HepG2 (cell line): Measurements from ENCODE around the gene CCT7. TPM values are rescaled to one million over a fixed set of nuclear protein-coding genes. Genes with fewer than 3 reads are reported as not detected.

Experiments
- CBFB ChIP-seq: sonication (generic); formaldehyde crosslinking; IDR thresholded peaks from 2 replicates; pipeline ENCODE4 v1.4.0; 2020; ENCODE audit warnings: missing genetic modification reagents
- JDP2 ChIP-seq: sonication (generic); formaldehyde crosslinking; IDR thresholded peaks from 2 replicates; pipeline ENCODE4 v1.8.1; 2022; ENCODE audit warnings: missing genetic modification reagents, borderline replicate concordance
- LRRFIP1 ChIP-seq: sonication (generic); formaldehyde crosslinking; conservative IDR thresholded peaks from 2 replicates; pipeline ENCODE4 v1.4.0; 2020; ENCODE audit warnings: missing genetic modification reagents
- MIER2 ChIP-seq: IDR thresholded peaks from 2 replicates; pipeline ENCODE4 v1.6.1; 2016; ENCODE audit warnings: missing biosample characterization, missing genetic modification reagents
- MZF1 ChIP-seq: sonication (generic); formaldehyde crosslinking; IDR thresholded peaks from 2 replicates; pipeline ENCODE4 v1.8.1; 2023; ENCODE audit warnings: mild to moderate bottlenecking, missing genetic modification reagents, borderline replicate concordance
- NFE2 ChIP-seq: sonication (generic); formaldehyde crosslinking; IDR thresholded peaks from 2 replicates; pipeline ENCODE4 v1.4.0; 2020; ENCODE audit warnings: missing genetic modification reagents
- PHF8 ChIP-seq: sonication (generic); formaldehyde crosslinking; IDR thresholded peaks from 2 replicates; pipeline ENCODE4 v1.5.0; 2020; ENCODE audit warnings: missing genetic modification reagents
- SMARCC2 ChIP-seq: fragments of 450-650 bp; IDR thresholded peaks from 2 replicates; pipeline ENCODE4 v1.6.1; 2017; ENCODE audit warnings: antibody characterized with exemption, mild to moderate bottlenecking
- SMYD3 ChIP-seq: sonication (generic); formaldehyde crosslinking; IDR thresholded peaks from 2 replicates; pipeline ENCODE4 v1.8.1; 2023; ENCODE audit warnings: mild to moderate bottlenecking, missing genetic modification reagents
- SNAI1 ChIP-seq: sonication (generic); formaldehyde crosslinking; IDR thresholded peaks from 2 replicates; pipeline ENCODE4 v1.5.0; 2020; ENCODE audit warnings: mild to moderate bottlenecking, missing genetic modification reagents, borderline replicate concordance
- ZFP1 ChIP-seq: IDR thresholded peaks from 2 replicates; pipeline ENCODE4 v1.6.1; 2016
- ZFYVE20 ChIP-seq: sonication (generic); formaldehyde crosslinking; IDR thresholded peaks from 2 replicates; pipeline ENCODE4 v1.8.0; 2023; ENCODE audit warnings: low read depth, mild to moderate bottlenecking, moderate library complexity, missing genetic modification reagents, borderline replicate concordance
- ZNF329 ChIP-seq: sonication (generic); formaldehyde crosslinking; IDR thresholded peaks from 2 replicates; pipeline ENCODE4 v1.9.0; 2021; ENCODE audit warnings: low read depth, mild to moderate bottlenecking, missing genetic modification reagents
- ZNF547 ChIP-seq: sonication (generic); formaldehyde crosslinking; IDR thresholded peaks from 2 replicates; pipeline ENCODE4 v1.5.1; 2020; ENCODE audit warnings: mild to moderate bottlenecking, missing genetic modification reagents
- ZNF589 ChIP-seq: sonication (generic); formaldehyde crosslinking; conservative IDR thresholded peaks from 2 replicates; pipeline ENCODE4 v1.8.0; 2022; ENCODE audit warnings: mild to moderate bottlenecking, moderate library complexity, missing genetic modification reagents
- ZNF777 ChIP-seq: sonication (generic); formaldehyde crosslinking; IDR thresholded peaks from 2 replicates; pipeline ENCODE4 v1.4.0; 2020; ENCODE audit warnings: missing genetic modification reagents
- polyA plus RNA-seq, 8 experiments: library from polyadenylated mRNA; depleted of rRNA in 3 of 8; stranded (reverse) in 7 of 8; unstranded in 1 of 8; fragments of >200 nt; fragmentation: Illumina TruSeq in 4 of 8; extraction: Trizol in 4 of 8; gene quantifications; 2 replicates each; pipeline versions ENCODE4 v1.2.1 to v1.2.3, GENCODE V29; 2011 to 2016; ENCODE audit warnings: low read depth in 4 of 8, missing spikeins in 1 of 8, mixed read lengths in 1 of 8; ENCODE audit not compliant: insufficient read depth in 1 of 8
- total RNA-seq, 5 experiments: library from RNA; depleted of rRNA; stranded (reverse); fragments of >200 nt; fragmentation: Illumina TruSeq; extraction: Trizol; gene quantifications; 2 replicates each; pipeline ENCODE4 v1.2.3, GENCODE V29; 2016; ENCODE audit warnings: low read depth in 1 of 5
- TF ChIP-seq, protein P1 (sequence below): sonication (generic); formaldehyde crosslinking; IDR thresholded peaks from 2 replicates; pipeline ENCODE4 v1.8.0; 2022; ENCODE audit warnings: missing genetic modification reagents, mild to moderate bottlenecking, borderline replicate concordance
- TF ChIP-seq, protein P2 (sequence below): sonication (generic); formaldehyde crosslinking; IDR thresholded peaks from 2 replicates; pipeline ENCODE4 v1.5.1; 2020; ENCODE audit warnings: missing genetic modification reagents, mild to moderate bottlenecking, borderline replicate concordance
- TF ChIP-seq, protein P3 (sequence below): IDR thresholded peaks from 2 replicates; pipeline ENCODE4 v1.6.1; 2016; ENCODE audit warnings: mild to moderate bottlenecking
- TF ChIP-seq, protein P4 (sequence below): sonication (generic); formaldehyde crosslinking; IDR thresholded peaks from 2 replicates; pipeline ENCODE4 v1.9.0; 2021; ENCODE audit warnings: missing genetic modification reagents, mild to moderate bottlenecking, borderline replicate concordance

CCT7 gene
- total and polyA plus RNA-seq, 2 of the 13 experiments (the other 11 are each of a cell fraction or from before 2014, with no cell fraction given): 347 to 517 TPM

DNA sequence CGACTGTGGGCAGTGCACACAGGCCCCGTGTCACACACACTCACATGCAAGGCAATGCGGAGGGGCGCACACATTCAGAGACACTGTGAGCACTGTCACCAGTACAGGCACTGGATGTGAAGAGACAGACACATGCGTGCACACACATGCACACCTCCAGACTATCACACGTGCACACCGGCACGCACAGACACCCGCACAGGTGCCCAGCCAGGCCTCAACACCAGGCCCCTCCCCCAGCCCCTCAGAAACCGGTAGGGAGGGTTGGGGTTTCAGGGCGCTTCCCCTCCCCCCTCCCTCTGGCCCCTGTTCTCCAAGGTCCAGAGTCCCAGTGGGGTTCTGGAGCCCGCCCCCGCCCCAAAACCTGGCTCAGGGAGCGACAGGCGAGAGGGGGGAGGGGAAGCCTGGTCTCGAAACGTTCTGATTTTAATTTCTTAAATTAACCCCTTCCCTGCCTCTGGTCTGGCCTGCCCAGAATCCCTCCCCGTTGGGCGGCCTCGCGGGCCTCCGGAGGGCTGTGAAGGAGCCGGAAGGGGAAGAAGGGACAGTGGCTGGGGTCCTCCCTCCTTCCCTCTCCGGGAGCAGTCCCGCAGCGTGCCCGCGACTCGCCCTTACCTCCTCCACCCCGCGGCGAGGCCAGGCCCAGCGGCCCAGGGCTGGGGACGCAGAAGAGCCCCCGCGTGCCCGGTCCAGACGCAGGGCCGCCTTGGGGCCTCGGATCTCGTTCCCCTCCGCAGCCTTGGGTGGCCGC lies 49.6 kb downstream of the CCT7 start (continued):
- TF ChIP-seq ZFYVE20: no peak
- TF ChIP-seq SMARCC2: no peak
- TF ChIP-seq, protein P1, sequence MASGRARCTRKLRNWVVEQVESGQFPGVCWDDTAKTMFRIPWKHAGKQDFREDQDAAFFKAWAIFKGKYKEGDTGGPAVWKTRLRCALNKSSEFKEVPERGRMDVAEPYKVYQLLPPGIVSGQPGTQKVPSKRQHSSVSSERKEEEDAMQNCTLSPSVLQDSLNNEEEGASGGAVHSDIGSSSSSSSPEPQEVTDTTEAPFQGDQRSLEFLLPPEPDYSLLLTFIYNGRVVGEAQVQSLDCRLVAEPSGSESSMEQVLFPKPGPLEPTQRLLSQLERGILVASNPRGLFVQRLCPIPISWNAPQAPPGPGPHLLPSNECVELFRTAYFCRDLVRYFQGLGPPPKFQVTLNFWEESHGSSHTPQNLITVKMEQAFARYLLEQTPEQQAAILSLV: no peak
- no peak for TF ChIP-seq MZF1
- TF ChIP-seq, protein P2, sequence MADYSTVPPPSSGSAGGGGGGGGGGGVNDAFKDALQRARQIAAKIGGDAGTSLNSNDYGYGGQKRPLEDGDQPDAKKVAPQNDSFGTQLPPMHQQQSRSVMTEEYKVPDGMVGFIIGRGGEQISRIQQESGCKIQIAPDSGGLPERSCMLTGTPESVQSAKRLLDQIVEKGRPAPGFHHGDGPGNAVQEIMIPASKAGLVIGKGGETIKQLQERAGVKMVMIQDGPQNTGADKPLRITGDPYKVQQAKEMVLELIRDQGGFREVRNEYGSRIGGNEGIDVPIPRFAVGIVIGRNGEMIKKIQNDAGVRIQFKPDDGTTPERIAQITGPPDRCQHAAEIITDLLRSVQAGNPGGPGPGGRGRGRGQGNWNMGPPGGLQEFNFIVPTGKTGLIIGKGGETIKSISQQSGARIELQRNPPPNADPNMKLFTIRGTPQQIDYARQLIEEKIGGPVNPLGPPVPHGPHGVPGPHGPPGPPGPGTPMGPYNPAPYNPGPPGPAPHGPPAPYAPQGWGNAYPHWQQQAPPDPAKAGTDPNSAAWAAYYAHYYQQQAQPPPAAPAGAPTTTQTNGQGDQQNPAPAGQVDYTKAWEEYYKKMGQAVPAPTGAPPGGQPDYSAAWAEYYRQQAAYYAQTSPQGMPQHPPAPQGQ (CRISPR knock-in tag): no peak
- peak; percentile 27; the same call in 1 of the 2 replicates for TF ChIP-seq MIER2 (CRISPR knock-in tag)
- TF ChIP-seq ZFP1 (CRISPR knock-in tag): no peak
- TF ChIP-seq SNAI1 (CRISPR knock-in tag): no peak
- no peak for TF ChIP-seq LRRFIP1 (CRISPR knock-in tag)
- peak; percentile 22 for TF ChIP-seq ZNF777 (CRISPR knock-in tag)
- TF ChIP-seq, protein P3, sequence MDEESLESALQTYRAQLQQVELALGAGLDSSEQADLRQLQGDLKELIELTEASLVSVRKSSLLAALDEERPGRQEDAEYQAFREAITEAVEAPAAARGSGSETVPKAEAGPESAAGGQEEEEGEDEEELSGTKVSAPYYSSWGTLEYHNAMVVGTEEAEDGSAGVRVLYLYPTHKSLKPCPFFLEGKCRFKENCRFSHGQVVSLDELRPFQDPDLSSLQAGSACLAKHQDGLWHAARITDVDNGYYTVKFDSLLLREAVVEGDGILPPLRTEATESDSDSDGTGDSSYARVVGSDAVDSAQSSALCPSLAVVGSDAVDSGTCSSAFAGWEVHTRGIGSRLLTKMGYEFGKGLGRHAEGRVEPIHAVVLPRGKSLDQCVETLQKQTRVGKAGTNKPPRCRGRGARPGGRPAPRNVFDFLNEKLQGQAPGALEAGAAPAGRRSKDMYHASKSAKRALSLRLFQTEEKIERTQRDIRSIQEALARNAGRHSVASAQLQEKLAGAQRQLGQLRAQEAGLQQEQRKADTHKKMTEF: no peak
- TF ChIP-seq PHF8: no peak; the same call in 1 of the 2 replicates
- TF ChIP-seq CBFB (CRISPR knock-in tag): no peak
- no peak for TF ChIP-seq ZNF589 (CRISPR knock-in tag)
- TF ChIP-seq, protein P4, sequence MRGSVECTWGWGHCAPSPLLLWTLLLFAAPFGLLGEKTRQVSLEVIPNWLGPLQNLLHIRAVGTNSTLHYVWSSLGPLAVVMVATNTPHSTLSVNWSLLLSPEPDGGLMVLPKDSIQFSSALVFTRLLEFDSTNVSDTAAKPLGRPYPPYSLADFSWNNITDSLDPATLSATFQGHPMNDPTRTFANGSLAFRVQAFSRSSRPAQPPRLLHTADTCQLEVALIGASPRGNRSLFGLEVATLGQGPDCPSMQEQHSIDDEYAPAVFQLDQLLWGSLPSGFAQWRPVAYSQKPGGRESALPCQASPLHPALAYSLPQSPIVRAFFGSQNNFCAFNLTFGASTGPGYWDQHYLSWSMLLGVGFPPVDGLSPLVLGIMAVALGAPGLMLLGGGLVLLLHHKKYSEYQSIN (CRISPR knock-in tag): no peak
- 0 out of 2 replicates have a peak, but pooled peaks have one; percentile 1 for TF ChIP-seq SMYD3
- no peak for TF ChIP-seq NFE2 (CRISPR knock-in tag)
- TF ChIP-seq ZNF547 (CRISPR knock-in tag): peak; percentile 21; the same call in 1 of the 2 replicates
- TF ChIP-seq ZNF329 (CRISPR knock-in tag): peak; percentile 60; the same call in 1 of the 2 replicates
- TF ChIP-seq JDP2 (CRISPR knock-in tag): no peak
